Measurements from ENCODE around the gene NEDD4L. TPM values are rescaled to one million over a fixed set of nuclear protein-coding genes. Genes with fewer than 3 reads are reported as not detected.

Gene NEDD4L
- total RNA-seq, 2 experiments from 2014 or later, result 3.2 to 3.3 TPM

DNA sequence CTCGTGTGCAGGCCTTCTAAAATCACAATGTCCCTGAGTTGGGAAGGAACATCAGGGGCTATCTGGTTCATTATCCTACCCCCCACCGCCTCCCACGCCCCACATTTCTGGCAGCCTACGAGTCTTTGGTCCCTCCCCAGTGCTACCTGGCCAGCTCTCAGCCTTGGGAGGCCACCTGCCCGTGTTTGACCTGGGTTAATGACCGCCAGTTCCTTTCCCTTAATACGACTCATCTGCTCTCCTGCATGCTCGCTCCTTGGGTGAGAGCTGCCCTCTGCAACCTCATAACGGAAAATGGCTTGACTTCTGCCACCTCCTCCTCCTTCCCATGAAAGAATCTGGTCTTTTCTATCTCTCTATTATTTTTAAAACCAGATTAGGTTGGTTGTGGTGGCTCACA lies 112.5 kb downstream of the NEDD4L start:
- Histone ChIP-seq H3K36me3 (ENCODE audit: insufficient read depth, low read length) (no peaks in the 10 kb centered on the region), H3K79me2 (ENCODE audit: insufficient read depth, low read depth, low read length) (no peaks in the 10 kb centered on the region), H3K4me1 (ENCODE audit: insufficient read depth, low read length, poor library complexity, severe bottlenecking) (no peaks in the 10 kb centered on the region), H3K27ac (ENCODE audit: low read depth, low read length, poor library complexity, severe bottlenecking) (no peak overlapping the region), H4K20me1 (ENCODE audit: insufficient read depth, low read length) (no peaks in the 10 kb centered on the region), H2AFZ (ENCODE audit: low read length) (no peak overlapping the region), H3K4me3 (ENCODE audit: low read depth, low read length, poor library complexity, severe bottlenecking) (no peak overlapping the region), H3K9me3 (ENCODE audit: low read length) (no peaks in the 10 kb centered on the region), H3K9me2 (ENCODE audit: insufficient read depth, low read length) (no peaks in the 10 kb centered on the region), H3K4me2 (ENCODE audit: low read length) (no peak overlapping the region)
- intact Hi-C loops (cut with micrococcal nuclease; ENCODE audit: unreplicated experiment), result no loop called here
- BruUV-seq (replicated peaks), result no TSS peak
- ChIA-PET CTCF (ENCODE audit: unreplicated experiment) (no interaction called here), POLR2A (no interaction called here)
- no peak for DNase-seq (ENCODE audit: low spot score)
- TF ChIP-seq EZH2phosphoT487 (IDR thresholded peaks at IDR 0.05; ENCODE audit: borderline replicate concordance, low read depth, low read length), result no peak
- TF ChIP-seq, protein P1, sequence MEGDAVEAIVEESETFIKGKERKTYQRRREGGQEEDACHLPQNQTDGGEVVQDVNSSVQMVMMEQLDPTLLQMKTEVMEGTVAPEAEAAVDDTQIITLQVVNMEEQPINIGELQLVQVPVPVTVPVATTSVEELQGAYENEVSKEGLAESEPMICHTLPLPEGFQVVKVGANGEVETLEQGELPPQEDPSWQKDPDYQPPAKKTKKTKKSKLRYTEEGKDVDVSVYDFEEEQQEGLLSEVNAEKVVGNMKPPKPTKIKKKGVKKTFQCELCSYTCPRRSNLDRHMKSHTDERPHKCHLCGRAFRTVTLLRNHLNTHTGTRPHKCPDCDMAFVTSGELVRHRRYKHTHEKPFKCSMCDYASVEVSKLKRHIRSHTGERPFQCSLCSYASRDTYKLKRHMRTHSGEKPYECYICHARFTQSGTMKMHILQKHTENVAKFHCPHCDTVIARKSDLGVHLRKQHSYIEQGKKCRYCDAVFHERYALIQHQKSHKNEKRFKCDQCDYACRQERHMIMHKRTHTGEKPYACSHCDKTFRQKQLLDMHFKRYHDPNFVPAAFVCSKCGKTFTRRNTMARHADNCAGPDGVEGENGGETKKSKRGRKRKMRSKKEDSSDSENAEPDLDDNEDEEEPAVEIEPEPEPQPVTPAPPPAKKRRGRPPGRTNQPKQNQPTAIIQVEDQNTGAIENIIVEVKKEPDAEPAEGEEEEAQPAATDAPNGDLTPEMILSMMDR (conservative IDR thresholded peaks at IDR 0.05; ENCODE audit: low read length), result no peak

DNA sequence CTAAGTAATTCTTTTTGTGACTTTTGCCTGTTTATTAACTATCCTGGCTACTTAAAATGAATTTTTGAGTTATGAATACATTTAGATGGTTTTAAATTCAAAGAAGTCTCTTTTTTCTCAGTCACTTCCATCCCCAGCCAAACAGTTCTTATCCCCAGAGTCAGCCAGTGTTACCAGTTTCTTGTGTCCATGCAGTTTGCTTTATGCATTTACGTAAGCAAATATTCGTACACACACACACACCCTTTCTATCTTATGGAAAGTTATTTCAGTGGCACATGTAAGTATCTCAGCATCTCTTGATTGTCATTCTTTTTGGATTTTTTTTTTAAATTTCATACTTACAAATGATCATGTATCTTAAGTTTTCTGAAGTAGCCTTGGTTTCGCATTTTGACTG lies 113.2 kb downstream of the NEDD4L start:
- POLR2A ChIA-PET, result no interaction called here
- CTCF ChIA-PET (ENCODE audit: unreplicated experiment), result no interaction called here
- no peaks in the 10 kb centered on the region for H3K79me2 ChIP-seq (ENCODE audit: insufficient read depth, low read depth, low read length)
- no peaks in the 10 kb centered on the region for H3K9me2 ChIP-seq (ENCODE audit: insufficient read depth, low read length)
- intact Hi-C loops (cut with micrococcal nuclease; ENCODE audit: unreplicated experiment), result no loop called here
- no peak overlapping the region for H3K4me3 ChIP-seq (ENCODE audit: low read depth, low read length, poor library complexity, severe bottlenecking)
- H3K27ac ChIP-seq (ENCODE audit: low read depth, low read length, poor library complexity, severe bottlenecking), result no peak overlapping the region
- H3K4me1 ChIP-seq (ENCODE audit: insufficient read depth, low read length, poor library complexity, severe bottlenecking), result no peaks in the 10 kb centered on the region
- DNase-seq (ENCODE audit: low spot score), result no peak
- H3K4me2 ChIP-seq (ENCODE audit: low read length), result no peak overlapping the region
- no peak overlapping the region for H2AFZ ChIP-seq (ENCODE audit: low read length)
- H3K36me3 ChIP-seq (ENCODE audit: insufficient read depth, low read length), result no peaks in the 10 kb centered on the region
- no peak for TF ChIP-seq EZH2phosphoT487 (IDR thresholded peaks at IDR 0.05; ENCODE audit: borderline replicate concordance, low read depth, low read length)
- TF ChIP-seq, protein P1 (conservative IDR thresholded peaks at IDR 0.05; ENCODE audit: low read length), result no peak
- H4K20me1 ChIP-seq (ENCODE audit: insufficient read depth, low read length), result no peaks in the 10 kb centered on the region
- no TSS peak for BruUV-seq (replicated peaks)
- H3K9me3 ChIP-seq (ENCODE audit: low read length), result no peaks in the 10 kb centered on the region

DNA sequence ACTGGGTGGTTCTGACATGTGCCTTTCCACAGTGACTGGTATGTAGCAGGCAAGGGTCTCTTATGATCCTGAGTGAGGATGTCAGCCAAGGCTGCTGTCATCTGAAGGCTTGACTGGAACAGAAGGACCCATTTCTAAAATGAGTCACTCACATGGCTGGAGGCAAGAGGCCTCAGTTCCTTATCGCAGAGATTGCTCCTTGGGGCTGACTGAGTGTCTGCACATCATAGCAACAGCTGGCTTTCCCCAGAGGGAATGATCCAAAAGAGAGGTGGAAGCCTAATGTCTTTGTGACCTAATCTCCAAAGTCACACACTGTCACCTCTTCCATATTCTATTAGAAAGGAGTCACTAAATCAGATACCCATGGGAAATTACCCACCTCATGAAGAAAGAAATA lies 114.0 kb downstream of the NEDD4L start:
- Histone ChIP-seq H3K79me2 (ENCODE audit: insufficient read depth, low read depth, low read length) (no peaks in the 10 kb centered on the region), H3K27ac (ENCODE audit: low read depth, low read length, poor library complexity, severe bottlenecking) (no peak overlapping the region), H3K36me3 (ENCODE audit: insufficient read depth, low read length) (no peaks in the 10 kb centered on the region), H3K4me1 (ENCODE audit: insufficient read depth, low read length, poor library complexity, severe bottlenecking) (no peaks in the 10 kb centered on the region), H2AFZ (ENCODE audit: low read length) (no peak overlapping the region), H3K9me2 (ENCODE audit: insufficient read depth, low read length) (no peaks in the 10 kb centered on the region), H3K9me3 (ENCODE audit: low read length) (no peaks in the 10 kb centered on the region), H4K20me1 (ENCODE audit: insufficient read depth, low read length) (no peaks in the 10 kb centered on the region), H3K4me2 (ENCODE audit: low read length) (no peak overlapping the region), H3K4me3 (ENCODE audit: low read depth, low read length, poor library complexity, severe bottlenecking) (no peak overlapping the region)
- intact Hi-C loops (cut with micrococcal nuclease; ENCODE audit: unreplicated experiment), result no loop called here
- DNase-seq (ENCODE audit: low spot score), result no peak
- TF ChIP-seq, protein P1 (conservative IDR thresholded peaks at IDR 0.05; ENCODE audit: low read length), result no peak
- TF ChIP-seq EZH2phosphoT487 (IDR thresholded peaks at IDR 0.05; ENCODE audit: borderline replicate concordance, low read depth, low read length), result no peak
- no TSS peak for BruUV-seq (replicated peaks)
- ChIA-PET CTCF (ENCODE audit: unreplicated experiment) (no interaction called here), POLR2A (no interaction called here)

Measured in OCI-LY7 (cell line).